ENCODE measurements around the gene CCDC51.
"Not testable (repeated sequence)": the region's sequence is repeated elsewhere in the genome, so short reads cannot be mapped to it uniquely, and the experiment has no call there.

CCDC51 gene

GRCh38 chr3:48476426-48477053 is 36.6 kb upstream of the CCDC51 start:
- peak in 1 of 2 donors; percentile 51 for DNase-seq
- Histone ChIP-seq H3K4me3 (no peak overlapping the region), H3K27ac (no peak overlapping the region), H3K9me3 (no peaks in the 10 kb centered on the region), H3K36me3 (peaks cover 0 to 33% (median 6%) of the 10 kb centered on the region in 3 donors), H3K4me1 (peaks cover 0 to 14% (median 10%) of the 10 kb centered on the region in 4 donors), H3K27me3 (no peaks in the 10 kb centered on the region)
- intact Hi-C loops (cut with DNase I; ENCODE audit: low total_unique reads) = no loop called here
- no peak for TF ChIP-seq CTCF (IDR thresholded peaks at IDR 0.05)

GRCh38 chr3:48475188-48475587 is 35.3 kb upstream of the CCDC51 start:
- peaks cover 0 to 35% (median 7%) of the 10 kb centered on the region in 3 donors for H3K36me3 ChIP-seq
- DNase-seq = peak in 1 of 2 donors; percentile 57
- no peak overlapping the region for H3K4me3 ChIP-seq
- no peak overlapping the region for H3K27ac ChIP-seq
- intact Hi-C loops (cut with DNase I; ENCODE audit: low total_unique reads) = no loop called here
- no peaks in the 10 kb centered on the region for H3K27me3 ChIP-seq
- H3K9me3 ChIP-seq = no peaks in the 10 kb centered on the region
- H3K4me1 ChIP-seq = peaks cover 0 to 28% (median 22%) of the 10 kb centered on the region in 4 donors
- TF ChIP-seq CTCF (IDR thresholded peaks at IDR 0.05) = no peak

DNA sequence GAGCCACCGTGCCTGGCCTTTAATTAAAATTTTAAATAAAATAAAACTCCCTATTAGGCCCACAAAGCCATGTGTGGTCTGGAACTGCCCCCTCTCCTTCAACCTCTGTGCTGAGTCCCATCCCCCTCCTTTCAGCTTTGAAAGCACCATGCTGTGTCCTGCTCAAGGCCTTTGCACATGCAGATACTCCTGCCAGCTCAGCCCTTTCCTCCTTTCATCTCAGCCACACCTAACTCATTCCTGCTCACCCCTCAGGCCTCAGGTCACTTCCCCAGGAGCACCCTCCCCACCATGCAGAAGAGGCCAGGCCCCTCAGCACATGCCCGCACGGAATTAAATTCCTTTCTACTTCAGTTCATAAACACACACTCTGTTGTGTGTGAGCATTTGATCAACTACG is 34.7 kb upstream of the CCDC51 start:
- intact Hi-C loops (cut with DNase I; ENCODE audit: low total_unique reads) = no loop called here
- peaks cover 0 to 39% (median 13%) of the 10 kb centered on the region in 3 donors for H3K36me3 ChIP-seq
- peaks cover 0 to 33% (median 28%) of the 10 kb centered on the region in 4 donors for H3K4me1 ChIP-seq
- H3K27ac ChIP-seq = no peak overlapping the region
- TF ChIP-seq CTCF (IDR thresholded peaks at IDR 0.05) = no peak
- no peaks in the 10 kb centered on the region for H3K9me3 ChIP-seq
- no peaks in the 10 kb centered on the region for H3K27me3 ChIP-seq
- DNase-seq = peak in 1 of 2 donors; percentile 43
- H3K4me3 ChIP-seq = no peak overlapping the region

GRCh38 chr3:48474031-48474430 is 34.1 kb upstream of the CCDC51 start:
- H3K9me3 ChIP-seq; H3K27me3 ChIP-seq; intact Hi-C loops (cut with DNase I; ENCODE audit: low total_unique reads); H3K4me3 ChIP-seq: not testable (repeated sequence)
- Histone ChIP-seq H3K27ac (peak overlapping the region in 1 of 2 donors; percentile 93), H3K4me1 (peaks cover 0 to 39% (median 34%) of the 10 kb centered on the region in 4 donors), H3K36me3 (peaks cover 0 to 39% (median 18%) of the 10 kb centered on the region in 3 donors)
- peak in 1 of 2 donors; percentile 55 for DNase-seq

DNA sequence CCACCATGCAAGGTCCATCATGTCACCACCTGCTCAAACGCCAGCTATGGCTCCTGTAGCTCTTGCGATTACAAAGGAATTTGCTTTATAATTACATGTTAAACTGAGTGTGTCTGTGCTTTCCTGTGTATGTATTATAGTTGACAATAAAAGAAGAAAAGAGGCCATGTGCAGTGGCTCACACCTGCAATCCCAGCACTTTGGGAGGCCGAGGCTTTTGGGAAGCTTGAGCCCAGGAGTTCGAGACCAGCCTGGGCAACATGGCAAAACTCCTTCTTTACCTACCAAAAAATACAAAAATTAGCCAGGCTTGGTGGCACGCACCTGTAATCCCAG is 33.7 kb upstream of the CCDC51 start:
- DNase-seq = peak in 1 of 2 donors; percentile 53
- Histone ChIP-seq H3K4me3 (peak overlapping the region in 1 of 2 donors; percentile 70), H3K4me1 (peaks cover 0 to 44% (median 38%) of the 10 kb centered on the region in 4 donors), H3K27ac (peak overlapping the region; percentile 93 to 95), H3K27me3 (no peaks in the 10 kb centered on the region), H3K9me3 (no peaks in the 10 kb centered on the region), H3K36me3 (peaks cover 4 to 39% (median 19%) of the 10 kb centered on the region in 3 donors)
- intact Hi-C loops (cut with DNase I; ENCODE audit: low total_unique reads) = no loop called here
- no peak for TF ChIP-seq CTCF (IDR thresholded peaks at IDR 0.05)

DNA sequence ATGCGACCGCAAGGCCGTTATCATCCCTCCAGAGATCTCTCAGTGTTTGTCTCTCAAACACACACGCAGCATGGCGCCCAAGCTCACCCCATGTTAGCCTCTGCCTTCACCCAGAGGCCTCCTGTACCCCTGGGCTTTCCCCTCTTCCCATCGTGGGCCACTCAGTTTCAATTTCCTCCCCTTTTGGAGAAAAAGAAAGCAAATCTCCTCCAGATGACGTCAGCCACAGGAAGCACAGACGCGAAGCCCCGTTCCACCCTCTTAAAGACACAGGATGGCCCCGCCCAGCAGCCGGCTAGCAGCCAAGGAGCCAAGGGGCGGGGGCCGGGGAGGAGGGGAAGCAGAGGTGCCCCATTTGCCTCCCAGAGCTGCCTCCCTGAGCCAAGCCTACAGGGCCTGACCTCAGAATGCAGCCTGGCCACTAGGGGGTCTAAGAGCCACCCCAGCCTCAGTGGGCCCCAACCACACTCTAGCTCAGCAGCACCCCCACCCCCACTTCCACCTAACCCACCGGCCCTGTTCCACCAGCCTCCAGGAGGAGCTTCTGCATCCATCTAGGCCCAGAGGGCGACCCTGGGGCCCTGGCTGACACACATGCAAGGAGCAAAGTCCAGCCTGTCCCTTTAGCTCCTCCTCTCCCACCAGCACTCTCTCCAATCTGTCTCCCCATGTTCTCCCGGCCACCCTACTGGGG is 33.2 kb upstream of the CCDC51 start:
- Histone ChIP-seq H3K27me3 (no peaks in the 10 kb centered on the region), H3K36me3 (peaks cover 9 to 39% (median 22%) of the 10 kb centered on the region in 3 donors), H3K9me3 (no peaks in the 10 kb centered on the region), H3K27ac (peak overlapping the region; percentile 93 to 95), H3K4me3 (peak overlapping the region; percentile 66 to 70), H3K4me1 (peaks cover 0 to 49% (median 43%) of the 10 kb centered on the region in 4 donors)
- TF ChIP-seq CTCF (IDR thresholded peaks at IDR 0.05) = peak; percentile 41 to 46
- peak; percentile 92 to 95 for DNase-seq
- intact Hi-C loops (cut with DNase I; ENCODE audit: low total_unique reads) = no loop called here

Measured in tibial artery (tissue), 4 donors.